Measurements from ENCODE around the gene BNIP1. TPM values are rescaled to one million over a fixed set of nuclear protein-coding genes. Genes with fewer than 3 reads are reported as not detected.

Gene BNIP1
- total RNA-seq, 2 donors from 2014 or later = 10.6 to 11.6 TPM

GRCh38 chr5:173159256-173159655, 14.9 kb downstream of the BNIP1 start:
- intact Hi-C loops (cut with DNase I) = no loop called here
- no peak for DNase-seq (ENCODE audit: low spot score)

GRCh38 chr5:173161148-173161547, 16.8 kb downstream of the BNIP1 start:
- no peak for DNase-seq (ENCODE audit: low spot score)
- intact Hi-C loops (cut with DNase I) = no loop called here

DNA sequence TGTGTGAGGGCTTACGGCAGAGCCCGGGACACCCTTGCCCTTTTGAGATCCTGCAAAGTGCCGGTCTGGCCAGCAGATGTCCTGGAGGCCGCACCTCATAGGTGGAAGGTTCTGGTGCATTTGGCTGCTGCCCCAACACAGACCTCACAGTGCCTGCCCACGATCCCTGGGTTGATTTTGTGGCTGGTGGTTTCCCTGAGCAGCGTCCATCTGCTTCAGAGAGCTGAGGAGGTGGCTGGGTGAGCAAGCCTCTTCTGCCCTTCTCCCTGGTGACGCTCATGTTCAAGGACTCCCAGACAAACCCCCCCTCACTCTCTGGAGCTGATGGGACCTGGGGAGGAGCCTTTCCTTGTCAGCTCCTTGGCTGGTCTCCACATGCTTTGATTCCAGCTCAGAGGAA, 18.9 kb downstream of the BNIP1 start:
- intact Hi-C loops (cut with DNase I) = no loop called here
- no peak for DNase-seq (ENCODE audit: low spot score)

- no peak for DNase-seq (ENCODE audit: low spot score)
- intact Hi-C loops (cut with DNase I) = no loop called here
Observed at GRCh38 chr5:173165177-173166016, 21.1 kb downstream of the BNIP1 start.

GRCh38 chr5:173172166-173172565, 27.8 kb downstream of the BNIP1 start:
- no peak for DNase-seq (ENCODE audit: low spot score)
- intact Hi-C loops (cut with DNase I) = no loop called here

DNA sequence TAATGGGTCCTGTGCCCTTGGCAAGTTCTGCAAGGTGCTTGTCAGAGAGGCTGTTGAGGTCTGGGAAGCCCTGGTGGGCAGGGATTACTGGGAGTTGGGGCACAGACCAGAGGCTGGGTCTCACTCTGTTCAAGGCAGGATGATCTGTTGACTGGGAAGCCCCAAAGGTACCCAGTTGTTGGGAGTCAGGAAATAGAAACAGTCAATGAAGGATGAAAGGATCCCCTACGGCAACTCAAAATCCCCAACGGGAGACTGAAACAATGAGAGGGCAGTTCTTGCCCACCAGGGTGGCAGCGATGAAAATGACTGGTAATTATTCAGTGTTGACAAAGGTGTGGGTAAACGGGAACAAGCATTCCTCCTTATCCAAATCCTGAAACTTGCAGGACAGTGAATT, 31.2 kb downstream of the BNIP1 start:
- DNase-seq (ENCODE audit: low spot score) = no peak
- intact Hi-C loops (cut with DNase I) = no loop called here

GRCh38 chr5:173178369-173178910, 34.1 kb downstream of the BNIP1 start:
- intact Hi-C loops (cut with DNase I) = no loop called here
- peak; percentile 10 for DNase-seq (ENCODE audit: low spot score)

- DNase-seq (ENCODE audit: low spot score) = no peak
- intact Hi-C loops (cut with DNase I) = no loop called here
Observed at GRCh38 chr5:173180331-173180730, 36.0 kb downstream of the BNIP1 start.

- intact Hi-C loops (cut with DNase I) = no loop called here
- DNase-seq (ENCODE audit: low spot score) = no peak
Observed at GRCh38 chr5:173187054-173187743, 42.9 kb downstream of the BNIP1 start.

DNA sequence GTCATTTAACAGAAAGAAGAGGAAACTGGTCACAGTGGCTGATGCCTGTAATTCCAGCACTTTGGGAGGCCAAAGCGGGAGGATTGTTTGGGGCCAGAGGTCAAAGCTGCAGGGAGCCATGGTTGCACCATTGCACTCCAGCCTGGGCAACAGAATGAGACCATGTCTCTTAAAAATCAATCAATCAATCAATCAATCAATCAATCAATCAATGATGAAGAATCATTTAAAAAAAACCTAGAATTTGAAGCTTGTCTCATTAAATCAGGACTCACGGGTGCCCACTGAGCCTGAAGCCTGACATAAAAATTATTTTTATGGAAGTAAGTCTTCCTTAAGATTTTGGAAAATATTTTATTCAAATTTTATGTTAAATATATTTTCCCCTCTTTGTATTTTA, 43.9 kb downstream of the BNIP1 start:
- DNase-seq (ENCODE audit: low spot score) = no peak
- intact Hi-C loops (cut with DNase I) = no loop called here

DNA sequence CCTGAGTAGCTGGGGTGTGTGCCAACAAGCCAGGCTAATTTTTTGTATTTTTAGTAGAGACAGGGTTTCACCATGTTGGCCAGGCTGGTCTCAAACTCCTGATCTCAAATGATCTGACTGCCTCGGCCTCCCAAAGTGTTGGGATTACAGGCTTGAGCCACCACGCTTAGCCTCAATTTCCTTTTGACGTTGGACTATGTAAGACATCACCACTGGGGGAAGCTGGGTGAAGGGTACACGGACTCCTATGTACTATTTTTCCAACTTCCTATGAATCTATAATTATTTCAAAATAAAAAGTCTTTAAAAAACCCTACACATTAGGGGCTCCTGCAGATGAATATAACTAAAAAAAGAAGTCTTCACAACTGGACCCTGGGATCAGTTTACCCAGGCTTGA, 46.7 kb downstream of the BNIP1 start:
- no peak for DNase-seq (ENCODE audit: low spot score)
- intact Hi-C loops (cut with DNase I) = no loop called here

DNA sequence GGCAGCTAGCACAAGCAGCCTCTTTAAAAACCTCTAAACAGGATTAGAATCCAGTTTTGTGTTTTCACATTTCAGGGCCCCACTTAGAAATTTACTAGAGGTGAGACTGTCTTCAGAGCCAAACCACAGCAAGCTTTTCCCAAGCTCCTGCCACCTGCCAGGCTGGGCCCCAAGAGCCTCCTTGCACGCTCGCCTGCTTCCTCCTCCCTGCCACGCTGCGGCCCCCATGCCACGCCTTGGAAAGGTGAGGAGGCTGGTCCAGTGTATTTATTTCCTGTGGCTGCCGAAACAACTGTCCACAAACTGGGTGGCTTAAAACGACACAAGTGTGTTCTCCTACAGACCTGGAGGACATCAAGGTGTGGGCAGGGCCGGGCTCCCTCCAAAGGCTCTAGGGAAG, 47.2 kb downstream of the BNIP1 start:
- DNase-seq (ENCODE audit: low spot score) = no peak
- intact Hi-C loops (cut with DNase I) = no loop called here

GRCh38 chr5:173192561-173192960, 48.2 kb downstream of the BNIP1 start:
- no peak for DNase-seq (ENCODE audit: low spot score)
- intact Hi-C loops (cut with DNase I) = no loop called here

GRCh38 chr5:173196133-173196952, 52.0 kb downstream of the BNIP1 start:
- DNase-seq (ENCODE audit: low spot score) = no peak
- intact Hi-C loops (cut with DNase I) = no loop called here

- intact Hi-C loops (cut with DNase I) = no loop called here
- no peak for DNase-seq (ENCODE audit: low spot score)
Observed at GRCh38 chr5:173197375-173197891, 53.1 kb downstream of the BNIP1 start.

- DNase-seq (ENCODE audit: low spot score) = no peak
- intact Hi-C loops (cut with DNase I) = no loop called here
Observed at GRCh38 chr5:173198049-173198448, 53.7 kb downstream of the BNIP1 start.

DNA sequence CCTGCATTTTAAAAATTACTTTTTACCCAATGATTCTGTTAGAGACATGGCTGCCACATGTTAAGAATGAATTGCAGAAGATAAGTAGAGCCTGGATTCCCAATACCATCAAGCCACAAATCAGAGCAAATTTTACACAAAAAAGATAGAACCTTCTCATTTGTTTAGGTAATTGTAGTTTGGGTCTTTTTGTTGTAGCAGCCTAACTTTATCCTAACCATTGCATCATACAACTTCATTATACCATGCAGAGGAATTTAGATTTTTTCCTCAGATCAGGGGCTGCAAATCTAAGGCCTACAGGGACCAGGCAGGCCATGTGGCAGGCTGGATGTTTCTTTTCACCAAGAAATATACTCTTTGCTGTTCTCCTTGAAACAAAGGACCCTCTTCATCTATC, 56.0 kb downstream of the BNIP1 start:
- DNase-seq (ENCODE audit: low spot score) = no peak
- intact Hi-C loops (cut with DNase I) = loop anchor here in 1 of 2 donors (10.0 kb wide), 1 partner anchor 226 kb away; no protein-coding TSS in a partner anchor

DNA sequence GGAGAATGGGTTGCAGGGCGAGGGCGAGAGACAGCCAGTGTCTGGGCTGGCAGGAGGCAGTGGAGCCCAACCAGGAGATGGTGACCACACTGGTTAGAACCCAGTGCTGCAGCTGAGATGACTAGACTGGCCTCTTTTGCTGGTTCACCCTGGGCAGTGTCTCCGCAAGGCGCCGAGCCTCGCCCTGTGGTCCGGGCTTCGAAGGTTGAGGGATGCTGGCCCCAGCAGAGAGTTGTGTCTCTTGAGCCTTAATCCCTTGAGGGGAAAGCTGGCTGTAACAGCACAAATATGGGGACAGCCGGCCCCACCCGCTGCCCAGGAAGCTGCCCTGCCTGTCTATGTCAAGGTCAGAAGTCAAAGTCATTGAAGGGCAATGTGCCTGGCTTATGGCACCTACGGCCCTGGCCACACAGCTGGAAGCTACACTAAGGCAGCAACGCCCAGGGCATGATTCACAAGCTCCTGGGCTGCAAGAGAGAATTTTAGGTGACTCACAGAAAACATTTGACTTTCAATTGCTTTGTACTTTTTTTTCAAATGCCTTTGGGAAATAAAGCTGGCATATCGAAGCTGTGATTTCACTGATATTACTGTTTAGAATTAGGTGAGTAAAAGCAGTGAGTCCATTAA, 57.4 kb downstream of the BNIP1 start:
- intact Hi-C loops (cut with DNase I) = loop anchor here in 1 of 2 donors (10.0 kb wide), 1 partner anchor 227 kb away; no protein-coding TSS in a partner anchor
- DNase-seq (ENCODE audit: low spot score) = no peak

All from posterior vena cava (tissue), 2 donors.